ENCODE results near the gene FRMD4A.

DNA sequence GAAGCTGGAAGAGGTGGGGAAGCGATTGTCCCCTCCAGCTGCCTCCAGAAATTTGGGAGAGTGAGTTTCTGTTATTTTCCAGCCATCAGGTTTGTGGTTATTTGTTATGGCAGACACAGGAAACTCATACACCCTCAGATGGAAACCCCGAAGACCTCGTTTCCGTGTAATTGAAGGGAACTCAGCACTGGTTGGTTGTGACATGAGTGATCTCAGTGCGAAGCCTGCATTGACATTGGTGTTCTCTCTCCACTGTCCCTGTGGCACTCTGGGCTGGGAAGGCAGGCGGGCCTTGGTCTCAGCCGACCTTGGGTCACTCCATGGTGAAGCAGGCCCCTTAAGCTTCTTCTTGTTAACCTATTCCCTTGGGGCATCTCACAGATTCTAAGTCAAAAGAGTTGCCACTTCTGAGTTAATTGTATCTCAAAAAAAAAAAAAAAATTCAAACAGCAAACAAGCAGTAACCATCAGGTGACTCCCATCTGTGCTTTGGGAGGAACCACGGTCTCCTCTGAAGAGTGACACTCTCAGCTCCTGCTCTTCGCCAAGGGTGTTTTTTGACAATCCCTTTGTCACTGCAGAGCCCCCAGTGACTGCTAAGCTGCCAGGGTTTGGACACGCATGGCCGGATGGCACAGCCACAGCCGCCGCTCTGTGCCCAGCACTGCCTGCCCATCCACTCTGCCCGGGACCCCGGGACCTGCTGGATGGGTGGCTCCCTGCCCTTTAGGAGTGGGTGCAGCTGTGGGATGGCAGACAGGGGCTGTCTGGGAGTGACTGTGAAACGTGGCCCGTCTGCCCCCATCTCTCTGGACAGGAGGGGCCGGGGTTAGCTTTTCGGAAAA lies 510.4 kb downstream of the FRMD4A start:
- TF ChIP-seq YY1 (IDR thresholded peaks at IDR 0.05; ENCODE audit: low read depth, low read length) (no peak), ATF7 (IDR thresholded peaks at IDR 0.05; ENCODE audit: low read depth) (no peak)

Data from GM12878 (cell line).